ENCODE measurements around the gene F9. TPM values are rescaled to one million over a fixed set of nuclear protein-coding genes. Genes with fewer than 3 reads are reported as not detected.

F9 gene
- total and polyA plus RNA-seq, 2 of the 8 experiments (the other 6 are each of a cell fraction or from before 2014, with no cell fraction given), result not detected

GRCh38 chrX:139495324-139495723 lies 35.2 kb upstream of the F9 start:
- Histone ChIP-seq H3K9ac (replicated peaks in 1 of 4; ENCODE audit: extremely low read depth in 1 of 4, low read depth in 3 of 4, low read length in 3 of 4) (no peak overlapping the region), H3K9me3 (ENCODE audit: insufficient read depth in 2 of 2, low read depth in 1 of 2, low read length in 1 of 2) (no peaks in the 10 kb centered on the region), H3K27ac (ENCODE audit: low read depth, low read length) (no peak overlapping the region), H2AK5ac (ENCODE audit: low read depth, low read length) (no peak overlapping the region), H2BK15ac (ENCODE audit: low read length) (no peak overlapping the region), H3K23ac (ENCODE audit: insufficient read length) (no peak overlapping the region), H3K4me3 (ENCODE audit: extremely low read depth in 1 of 4, insufficient read depth in 2 of 4, low read depth in 3 of 4, low read length in 4 of 4) (no peak overlapping the region), H2BK120ac (replicated peaks; ENCODE audit: low read depth, low read length) (no peak overlapping the region), H3K18ac (ENCODE audit: extremely low read depth, low read length) (no peak overlapping the region), H3K27me3 (replicated peaks in 1 of 4; ENCODE audit: control insufficient read depth in 3 of 4, extremely low read depth in 1 of 4, insufficient read depth in 3 of 4, low read length in 3 of 4) (no peaks in the 10 kb centered on the region), H3K79me1 (ENCODE audit: low read depth, low read length) (no peaks in the 10 kb centered on the region), H3K14ac (ENCODE audit: insufficient read length) (no peak overlapping the region), H2BK12ac (ENCODE audit: low read depth, low read length) (no peak overlapping the region), H3K4ac (replicated peaks; ENCODE audit: insufficient read length, low read depth, low read length) (no peak overlapping the region), H3K36me3 (ENCODE audit: control insufficient read depth in 2 of 4, insufficient read depth in 4 of 4, low read length in 3 of 4) (no peaks in the 10 kb centered on the region), H3K79me2 (ENCODE audit: control insufficient read depth in 1 of 2, insufficient read depth in 2 of 2, low read length in 2 of 2) (no peaks in the 10 kb centered on the region), H2BK5ac (ENCODE audit: low read depth, low read length) (no peak overlapping the region), H3K56ac (replicated peaks; ENCODE audit: insufficient read length, low read depth, low read length) (no peak overlapping the region), H2AFZ (ENCODE audit: low read length) (no peak overlapping the region), H4K8ac (ENCODE audit: extremely low read depth, insufficient read depth, low read length) (no peak overlapping the region), H4K91ac (replicated peaks; ENCODE audit: insufficient read length, low read length) (no peak overlapping the region), H2BK20ac (ENCODE audit: low read length) (no peak overlapping the region), H4K20me1 (replicated peaks in 1 of 2; ENCODE audit: control insufficient read depth in 1 of 2, insufficient read depth in 2 of 2, low read length in 2 of 2) (no peaks in the 10 kb centered on the region), H3K4me1 (replicated peaks in 1 of 4; ENCODE audit: control insufficient read depth in 3 of 4, insufficient read depth in 4 of 4, low read length in 3 of 4) (no peaks in the 10 kb centered on the region), H3K23me2 (ENCODE audit: low read depth, low read length) (no peaks in the 10 kb centered on the region), H4K5ac (ENCODE audit: insufficient read length, low read depth, low read length) (no peak overlapping the region), H3K4me2 (ENCODE audit: insufficient read depth in 1 of 2, low read depth in 2 of 2, low read length in 2 of 2) (no peak overlapping the region)
- TF ChIP-seq TBP (IDR thresholded peaks at IDR 0.05; ENCODE audit: low read depth, low read length), result no peak
- peak in 1 of 2 experiments; percentile 14; a peak in 1 of 4 replicates for TF ChIP-seq RAD21 (IDR thresholded peaks at IDR 0.05 in 1 of 2, conservative IDR thresholded peaks at IDR 0.05 in 1 of 2; ENCODE audit: low read depth in 2 of 2, low read length in 2 of 2)
- TF ChIP-seq, protein P1, sequence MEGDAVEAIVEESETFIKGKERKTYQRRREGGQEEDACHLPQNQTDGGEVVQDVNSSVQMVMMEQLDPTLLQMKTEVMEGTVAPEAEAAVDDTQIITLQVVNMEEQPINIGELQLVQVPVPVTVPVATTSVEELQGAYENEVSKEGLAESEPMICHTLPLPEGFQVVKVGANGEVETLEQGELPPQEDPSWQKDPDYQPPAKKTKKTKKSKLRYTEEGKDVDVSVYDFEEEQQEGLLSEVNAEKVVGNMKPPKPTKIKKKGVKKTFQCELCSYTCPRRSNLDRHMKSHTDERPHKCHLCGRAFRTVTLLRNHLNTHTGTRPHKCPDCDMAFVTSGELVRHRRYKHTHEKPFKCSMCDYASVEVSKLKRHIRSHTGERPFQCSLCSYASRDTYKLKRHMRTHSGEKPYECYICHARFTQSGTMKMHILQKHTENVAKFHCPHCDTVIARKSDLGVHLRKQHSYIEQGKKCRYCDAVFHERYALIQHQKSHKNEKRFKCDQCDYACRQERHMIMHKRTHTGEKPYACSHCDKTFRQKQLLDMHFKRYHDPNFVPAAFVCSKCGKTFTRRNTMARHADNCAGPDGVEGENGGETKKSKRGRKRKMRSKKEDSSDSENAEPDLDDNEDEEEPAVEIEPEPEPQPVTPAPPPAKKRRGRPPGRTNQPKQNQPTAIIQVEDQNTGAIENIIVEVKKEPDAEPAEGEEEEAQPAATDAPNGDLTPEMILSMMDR (IDR thresholded peaks at IDR 0.05; ENCODE audit: control extremely low read depth in 1 of 3, insufficient read depth in 1 of 3, low read depth in 1 of 3, low read length in 3 of 3), result peak; percentile 1 to 15 (median 14); a peak in 2 of 4 replicates
- FAIRE-seq (no peak), DNase-seq (ENCODE audit: low read depth in 1 of 2, low spot score in 2 of 2) (no peak)
- WGBS, 2 experiments (ENCODE audit: extremely low coverage in 1 of 2, insufficient coverage in 1 of 2, insufficient read length in 1 of 2, insufficient replicate concordance in 2 of 2, low coverage in 1 of 2, low lambda C conversion rate in 2 of 2, missing lambda C conversion rate in 1 of 2), result 94% methylated on average over 5 of the region's 5 CpGs; no CpG with 5 or more reads in 1 of the 2 experiments
- CTCF ChIA-PET (ENCODE audit: partially characterized antibody), result interaction anchor here (0.6 kb wide), 1 partner anchor 12 kb away, joined by 3 read pairs; no protein-coding TSS in a partner anchor
- POLR2A ChIA-PET (ENCODE audit: partially characterized antibody), result no interaction called here

Data from H1 (cell line).